ENCODE data around the gene SGMS1.

GRCh38 chr10:50467209-50467608 is 156.5 kb downstream of the SGMS1 start:
- TF ChIP-seq ZNF70 (CRISPR knock-in tag; IDR thresholded peaks at IDR 0.05) (no peak), TCF4 (CRISPR knock-in tag; IDR thresholded peaks at IDR 0.05; ENCODE audit: borderline replicate concordance) (no peak), PATZ1 (CRISPR knock-in tag; IDR thresholded peaks at IDR 0.05; ENCODE audit: borderline replicate concordance) (no peak)

Data from SK-N-SH treated with all-trans-retinoic acid at 6 μM for 48 hours (cell line).